RKO (cell line): ENCODE results near the gene DCST2.

Source experiments
- DNase-seq: peaks from one replicate; pipeline ENCODE4 v3.0.0-alpha.2; 2016; ENCODE audit warnings: low spot score

Gene DCST2

DNA sequence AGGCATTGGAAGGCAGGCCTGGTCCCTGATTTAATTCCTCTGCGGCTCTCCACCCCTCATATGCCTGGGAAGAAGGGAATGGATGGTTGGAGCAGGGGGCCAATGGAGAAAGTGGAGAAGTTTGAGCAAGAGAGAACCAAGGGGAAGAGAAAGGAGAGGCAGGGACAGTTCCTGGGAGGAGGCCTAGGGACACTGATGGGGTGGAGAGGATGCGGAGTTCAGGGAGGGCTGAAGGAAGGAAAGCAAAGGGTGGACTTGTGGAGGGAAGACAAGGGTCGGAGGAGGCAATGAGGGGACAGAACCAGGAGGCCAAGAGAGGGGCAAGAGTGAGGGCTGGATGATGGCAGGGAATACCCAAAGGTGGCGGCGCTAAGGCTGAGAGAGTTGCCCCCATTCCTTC, 23.8 kb downstream of the DCST2 start:
- DNase-seq, result no peak

- no peak for DNase-seq
These were observed 24.3 kb downstream of the DCST2 start for GRCh38 chr1:155009221-155009711.

GRCh38 chr1:155008015-155008941, 25.3 kb downstream of the DCST2 start:
- DNase-seq, result no peak

DNA sequence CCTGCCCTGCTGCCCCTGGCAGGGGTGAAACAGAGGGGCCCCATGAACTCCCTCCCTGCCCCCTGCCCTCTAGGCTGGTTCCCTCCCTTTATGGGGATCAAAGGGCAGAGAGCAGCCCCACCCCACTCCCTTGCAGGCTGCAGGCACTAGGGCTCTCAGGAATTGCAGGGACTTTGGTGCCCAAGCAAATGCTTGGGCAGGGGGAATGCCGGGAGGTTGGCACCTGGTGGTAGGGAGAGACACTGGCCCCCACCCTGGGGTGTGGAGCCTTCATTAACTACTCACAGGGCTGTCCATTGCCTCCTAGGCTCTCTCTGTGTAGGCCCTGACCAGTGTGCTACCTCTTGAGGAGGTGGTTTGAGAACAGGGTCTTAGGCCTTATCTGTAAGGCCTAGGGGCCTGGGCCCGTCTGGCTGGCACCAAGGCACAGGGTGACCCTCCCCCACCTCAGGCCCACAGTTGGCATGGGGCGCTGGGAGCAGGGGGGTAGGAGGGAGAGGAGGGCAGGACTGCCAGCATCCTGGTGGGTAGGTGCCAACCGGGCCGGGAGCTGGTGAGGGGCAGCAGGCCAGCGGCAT, 26.2 kb downstream of the DCST2 start:
- DNase-seq, result no peak

GRCh38 chr1:155006601-155007101, 26.9 kb downstream of the DCST2 start:
- peak; percentile 55 for DNase-seq

DNA sequence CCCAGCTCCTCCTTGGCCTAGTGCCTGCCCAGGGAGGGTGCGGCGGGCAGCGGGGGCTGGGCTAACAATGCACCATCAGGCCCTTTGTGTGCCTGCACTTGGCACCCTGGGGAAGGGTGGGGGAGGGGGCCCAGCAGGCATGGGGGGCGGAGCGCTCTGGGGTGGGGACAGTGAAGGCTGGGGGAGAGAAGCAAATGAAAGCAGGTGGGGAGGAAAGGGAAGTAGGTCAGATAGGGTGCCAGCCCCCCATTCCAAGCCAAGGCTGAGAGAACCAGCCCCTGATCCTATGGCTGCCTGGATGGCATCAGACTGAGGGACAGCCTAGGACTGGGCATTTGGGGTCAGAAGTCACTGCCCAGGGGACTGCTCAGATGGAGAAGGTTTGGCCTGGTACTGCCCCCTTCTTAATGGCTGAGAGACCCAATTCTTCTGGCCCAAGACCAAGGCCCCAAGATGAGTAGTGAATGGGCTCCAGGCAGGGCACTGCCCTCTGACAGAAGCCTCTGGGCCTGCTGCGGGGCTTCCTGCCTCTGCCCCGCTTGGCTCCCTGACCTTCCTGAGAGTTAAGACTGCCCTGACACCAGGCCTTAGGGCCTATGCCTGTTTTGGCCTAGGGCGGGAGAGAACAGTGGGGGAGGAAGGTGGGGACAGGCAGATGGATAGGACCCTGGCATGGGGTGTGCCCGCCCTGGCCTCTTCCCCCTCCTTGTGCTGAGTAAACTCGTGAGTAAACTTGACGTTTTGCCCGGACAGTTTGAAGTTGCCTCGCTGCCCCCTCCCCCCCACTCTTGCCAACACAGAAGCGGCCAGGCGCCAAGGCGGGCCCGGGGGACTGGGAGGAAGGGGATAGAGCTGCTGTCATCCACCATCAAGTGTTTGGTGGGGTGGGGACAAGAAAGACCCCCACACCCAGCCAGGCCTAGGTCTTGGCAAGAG, 28.2 kb downstream of the DCST2 start:
- DNase-seq, result no peak

GRCh38 chr1:155004352-155005075, 29.1 kb downstream of the DCST2 start:
- no peak for DNase-seq

DNA sequence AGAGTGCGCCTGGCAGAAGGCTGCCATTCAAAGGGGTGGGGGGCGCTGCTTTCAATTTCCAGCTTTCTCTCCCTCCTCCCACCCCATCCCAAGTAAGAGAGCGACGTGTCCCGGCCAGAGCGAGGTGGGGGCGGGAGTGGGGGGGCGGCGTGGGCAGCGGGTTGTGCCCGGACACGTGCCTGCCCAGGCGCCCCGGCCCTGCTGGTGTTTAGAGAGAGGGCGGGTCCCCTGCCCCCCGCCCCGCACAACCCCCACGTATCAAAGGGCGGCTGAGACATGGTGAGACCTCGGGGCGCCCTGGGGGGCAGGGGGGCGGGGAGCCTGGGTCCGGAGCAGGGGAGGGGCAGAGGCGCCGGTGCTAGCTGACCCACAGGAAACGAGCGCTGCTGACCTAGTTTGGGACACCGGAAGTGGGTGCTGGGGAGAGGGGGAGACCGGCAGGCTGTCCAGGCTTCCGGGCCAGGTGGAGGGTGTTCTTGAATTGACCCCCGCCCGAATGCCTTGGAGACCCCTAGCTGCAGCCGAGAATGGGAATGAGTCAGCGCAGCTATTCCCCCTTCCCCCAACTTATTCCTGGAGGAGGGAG, 29.7 kb downstream of the DCST2 start:
- peak; percentile 88 for DNase-seq

- peak; percentile 45 for DNase-seq
These were observed 30.3 kb downstream of the DCST2 start for GRCh38 chr1:155003227-155003765.

DNA sequence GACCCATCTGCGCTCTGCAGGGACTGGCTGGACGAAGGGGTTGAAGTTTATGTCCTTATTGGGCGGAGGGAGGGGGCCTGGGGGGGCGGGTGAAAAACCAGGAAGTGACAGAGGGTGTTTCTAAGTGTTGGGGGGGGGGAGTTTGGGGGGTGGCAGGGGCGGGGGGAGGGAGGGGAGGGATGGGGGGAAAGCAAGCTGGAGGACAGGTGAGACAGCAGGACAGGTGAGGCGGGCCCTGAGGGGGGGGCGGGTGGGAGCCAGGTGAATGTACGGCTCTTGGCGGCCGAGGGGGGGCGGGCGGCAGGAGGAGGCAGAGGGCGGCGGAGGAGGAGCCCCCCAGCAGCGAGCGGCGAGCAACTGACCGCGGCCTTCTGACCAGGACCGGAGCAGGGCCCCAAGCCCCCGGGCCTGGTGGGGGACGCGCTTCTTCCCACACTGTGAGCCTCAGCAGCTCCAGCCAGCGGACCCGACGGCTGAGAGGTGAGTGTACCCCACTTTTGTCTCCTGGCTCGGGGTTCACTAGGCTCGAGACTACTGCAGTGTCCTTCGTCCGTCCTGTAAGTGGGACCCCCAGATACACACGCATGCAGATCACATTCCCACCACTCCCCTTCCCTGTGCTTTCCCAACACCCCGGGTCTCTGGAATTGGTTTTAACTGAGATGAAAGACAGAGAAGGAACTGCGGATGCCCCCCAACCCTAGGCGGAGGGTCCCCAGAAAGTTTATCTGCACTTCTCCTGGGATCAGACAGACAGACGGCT, 30.9 kb downstream of the DCST2 start, which contains the start of gene ZBTB7B:
ZBTB7B (plus strand) TSS at position 339 of the 763 bp plus-strand sequence. CDS start 11,859 bp downstream, outside the sequence.
- DNase-seq, result peak; percentile 62

DNA sequence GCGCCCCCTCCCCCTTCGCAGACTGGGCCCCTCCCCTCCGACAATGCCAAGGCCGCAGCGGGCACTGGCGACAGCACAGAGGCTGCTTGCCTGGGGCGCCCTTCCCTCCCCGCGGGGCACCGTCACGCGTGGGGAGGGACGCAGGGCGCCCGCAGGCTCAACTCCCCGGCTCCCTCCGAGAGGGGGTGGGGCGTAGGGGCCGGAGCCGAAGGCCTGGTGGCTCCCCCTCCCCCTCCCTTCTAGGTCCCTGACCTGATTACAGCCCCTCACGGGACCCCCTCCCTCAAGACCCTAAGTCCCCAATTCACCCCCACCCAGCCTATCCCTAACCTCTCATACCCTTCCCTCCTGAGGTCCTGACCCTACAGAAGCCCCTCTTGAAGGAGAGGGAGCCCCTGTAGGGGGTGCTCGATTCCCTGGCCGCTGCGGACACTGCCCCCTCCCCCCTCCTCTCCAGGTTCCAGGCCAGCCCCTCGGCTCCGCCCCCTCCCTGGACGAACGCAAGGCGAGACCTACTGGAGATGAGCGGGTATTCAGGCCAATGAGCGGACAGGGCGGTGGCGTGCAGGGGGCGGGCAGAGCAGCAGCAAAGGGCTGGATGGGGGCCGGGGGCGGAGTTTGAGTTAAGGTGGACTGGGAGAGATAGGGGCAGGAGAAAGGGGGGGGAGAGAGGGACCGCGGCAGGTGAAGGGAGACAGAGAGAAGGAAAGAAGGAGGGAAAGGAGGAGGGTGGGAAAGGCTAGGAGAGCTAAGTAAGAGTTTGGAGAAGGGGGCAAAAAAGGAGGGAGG, 31.7 kb downstream of the DCST2 start:
- DNase-seq, result peak; percentile 99

- DNase-seq, result peak; percentile 78
These were observed 32.2 kb downstream of the DCST2 start for GRCh38 chr1:155001425-155001674.

DNA sequence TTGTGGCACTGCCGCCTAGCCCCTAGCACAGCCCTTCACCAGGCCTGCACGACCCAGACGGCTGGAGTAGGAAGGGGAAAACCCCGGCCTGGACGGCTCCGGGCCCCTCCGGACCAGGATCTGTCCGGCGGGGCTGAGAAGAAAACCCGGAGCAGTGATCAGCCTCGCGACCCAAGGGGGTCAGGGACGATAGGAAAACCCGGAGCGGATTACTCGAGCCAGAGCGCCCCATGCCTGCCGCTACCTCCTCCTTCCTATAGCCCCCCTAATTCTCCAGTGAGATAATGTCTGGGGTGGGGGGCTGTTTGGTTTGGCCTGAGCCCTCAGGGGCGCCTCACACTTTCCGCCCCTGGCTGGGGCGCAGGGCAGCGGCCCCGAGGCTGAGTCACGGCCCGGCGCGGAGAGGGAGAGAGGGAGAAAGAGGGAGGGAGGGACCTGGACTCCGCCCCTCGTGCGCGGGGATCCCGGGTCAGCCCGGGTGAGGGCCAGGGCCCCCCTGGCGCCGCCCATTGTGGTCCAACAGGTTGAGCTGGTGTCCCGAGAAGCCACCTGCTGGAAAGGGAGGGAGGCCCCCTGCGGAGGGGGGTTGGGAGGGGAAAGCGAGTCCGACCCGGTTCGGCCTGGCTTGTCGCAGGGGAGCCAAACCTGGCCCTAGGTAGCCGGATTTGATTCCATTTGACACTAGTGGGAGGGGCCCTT, 32.7 kb downstream of the DCST2 start:
- peak; percentile 90 for DNase-seq

GRCh38 chr1:155000411-155000725, 33.2 kb downstream of the DCST2 start:
- DNase-seq, result no peak

DNA sequence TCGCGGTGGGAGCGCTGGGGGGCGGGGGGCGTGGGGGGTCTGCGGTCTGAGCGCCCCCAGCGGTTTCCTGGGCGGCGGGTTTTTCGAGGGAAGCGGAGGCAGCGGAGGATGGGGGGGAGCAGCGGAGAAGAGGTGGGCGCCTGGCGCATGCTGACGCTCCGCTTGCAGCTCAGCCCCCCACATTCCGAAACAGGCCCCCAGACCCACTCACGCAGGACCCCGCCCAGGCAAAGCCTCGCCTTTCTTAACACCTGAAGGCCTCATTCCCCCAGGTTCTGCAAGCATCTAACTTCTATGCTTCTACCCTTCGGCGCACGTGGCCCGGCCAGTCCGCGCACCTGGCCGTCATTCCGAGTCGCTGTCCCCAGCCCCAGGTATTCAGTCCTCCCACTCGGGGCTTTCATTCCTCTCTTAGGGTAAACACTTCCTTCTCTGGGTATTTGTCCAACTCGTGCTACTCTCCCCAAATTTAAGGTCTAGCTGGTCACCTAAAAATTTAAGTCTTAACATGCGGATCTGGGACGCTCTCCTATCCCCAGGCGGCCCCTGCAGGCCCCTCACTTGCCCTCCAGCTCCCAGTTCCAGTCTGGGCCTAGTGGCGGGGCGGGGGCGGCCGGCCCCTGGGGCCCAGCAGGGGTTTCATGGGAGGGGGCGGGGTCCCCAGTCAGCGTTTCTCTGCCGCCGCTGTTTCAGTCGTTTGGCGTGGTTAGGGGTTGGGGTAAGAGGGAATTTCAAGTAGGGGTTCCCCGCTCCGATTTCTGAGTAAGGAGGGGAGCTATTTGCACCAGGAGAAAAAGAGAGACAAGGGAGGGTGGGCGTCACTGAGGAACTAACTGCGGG, 33.8 kb downstream of the DCST2 start:
- peak; percentile 63 for DNase-seq

- peak; percentile 91 for DNase-seq
These were observed 34.6 kb downstream of the DCST2 start for GRCh38 chr1:154998818-154999570.

- no peak for DNase-seq
These were observed 35.3 kb downstream of the DCST2 start for GRCh38 chr1:154998201-154998780.
